Fibroblast of villous mesenchyme (primary cell): ENCODE data around the gene ILK. TPM values are rescaled to one million over a fixed set of nuclear protein-coding genes. Genes with fewer than 3 reads are reported as not detected.

Experiments
- DNase-seq: peaks from one replicate; pipeline ENCODE4 v3.0.0-alpha.2; 2010; ENCODE audit warnings: low read depth
- H3K4me3 ChIP-seq: 2 replicates; pipeline ENCODE4 v1.5.1; 2011; ENCODE audit warnings: low read depth, mild to moderate bottlenecking, low read length
- total RNA-seq: library from RNA; depleted of rRNA; stranded (reverse); fragments of >200 nt; gene quantifications from 2 replicates; pipeline ENCODE4 v1.2.3, GENCODE V29; 2012
- TF ChIP-seq, protein P1 (sequence below): IDR thresholded peaks from 2 replicates; pipeline ENCODE4 v1.5.1; 2012; ENCODE audit warnings: low read depth, mild to moderate bottlenecking, low read length; ENCODE audit not compliant: insufficient read depth

ILK gene
- total RNA-seq, 1 donor = 323 TPM

- TF ChIP-seq, protein P1, sequence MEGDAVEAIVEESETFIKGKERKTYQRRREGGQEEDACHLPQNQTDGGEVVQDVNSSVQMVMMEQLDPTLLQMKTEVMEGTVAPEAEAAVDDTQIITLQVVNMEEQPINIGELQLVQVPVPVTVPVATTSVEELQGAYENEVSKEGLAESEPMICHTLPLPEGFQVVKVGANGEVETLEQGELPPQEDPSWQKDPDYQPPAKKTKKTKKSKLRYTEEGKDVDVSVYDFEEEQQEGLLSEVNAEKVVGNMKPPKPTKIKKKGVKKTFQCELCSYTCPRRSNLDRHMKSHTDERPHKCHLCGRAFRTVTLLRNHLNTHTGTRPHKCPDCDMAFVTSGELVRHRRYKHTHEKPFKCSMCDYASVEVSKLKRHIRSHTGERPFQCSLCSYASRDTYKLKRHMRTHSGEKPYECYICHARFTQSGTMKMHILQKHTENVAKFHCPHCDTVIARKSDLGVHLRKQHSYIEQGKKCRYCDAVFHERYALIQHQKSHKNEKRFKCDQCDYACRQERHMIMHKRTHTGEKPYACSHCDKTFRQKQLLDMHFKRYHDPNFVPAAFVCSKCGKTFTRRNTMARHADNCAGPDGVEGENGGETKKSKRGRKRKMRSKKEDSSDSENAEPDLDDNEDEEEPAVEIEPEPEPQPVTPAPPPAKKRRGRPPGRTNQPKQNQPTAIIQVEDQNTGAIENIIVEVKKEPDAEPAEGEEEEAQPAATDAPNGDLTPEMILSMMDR = no peak
- H3K4me3 ChIP-seq = no peak overlapping the region
- peak; percentile 26 for DNase-seq
Measured at GRCh38 chr11:6572215-6572614, 31.4 kb upstream of the ILK start.

DNA sequence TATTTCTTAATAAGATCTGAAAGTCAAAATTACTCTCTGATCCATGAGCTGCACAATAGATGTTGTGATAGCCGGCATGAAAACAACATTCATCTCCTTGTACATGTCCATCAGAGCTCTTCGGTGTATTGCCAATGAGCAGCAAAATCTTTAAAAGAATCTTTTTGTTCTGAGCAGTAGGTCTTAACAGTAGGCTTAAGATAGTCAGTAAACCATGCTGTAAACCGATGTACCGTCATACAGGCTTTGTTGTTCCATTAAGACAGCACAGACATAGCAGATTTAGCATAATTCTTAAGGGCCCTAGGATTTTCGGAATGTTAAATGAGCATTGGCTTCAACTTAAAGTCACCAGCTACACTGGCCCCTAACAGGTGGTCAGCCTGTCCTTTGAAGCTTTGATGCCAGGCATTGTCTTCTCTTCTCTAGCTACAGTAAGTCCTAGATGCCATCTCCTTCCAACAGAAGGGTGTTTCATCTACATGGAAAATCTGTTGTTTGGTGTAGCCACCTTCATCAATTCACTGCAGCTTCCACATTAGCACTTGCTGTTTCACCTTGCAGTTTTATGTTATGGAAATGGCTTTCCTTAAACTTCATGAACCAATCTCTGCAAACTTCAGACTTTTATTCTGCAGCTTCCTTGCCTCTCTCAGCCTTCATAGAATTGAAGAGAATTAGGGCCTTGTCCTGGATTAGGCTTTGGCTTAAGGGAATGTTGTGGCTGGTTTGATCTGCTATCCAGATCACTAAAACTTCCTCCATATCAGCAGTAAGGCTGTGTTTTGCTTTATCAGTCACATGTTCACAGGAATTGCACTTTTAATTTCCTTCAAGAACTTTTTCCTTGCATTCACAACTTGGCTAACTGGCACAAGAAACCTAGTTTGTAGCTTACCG is 28.5 kb upstream of the ILK start:
- no peak overlapping the region for H3K4me3 ChIP-seq
- DNase-seq = no peak
- TF ChIP-seq, protein P1 = no peak

DNA sequence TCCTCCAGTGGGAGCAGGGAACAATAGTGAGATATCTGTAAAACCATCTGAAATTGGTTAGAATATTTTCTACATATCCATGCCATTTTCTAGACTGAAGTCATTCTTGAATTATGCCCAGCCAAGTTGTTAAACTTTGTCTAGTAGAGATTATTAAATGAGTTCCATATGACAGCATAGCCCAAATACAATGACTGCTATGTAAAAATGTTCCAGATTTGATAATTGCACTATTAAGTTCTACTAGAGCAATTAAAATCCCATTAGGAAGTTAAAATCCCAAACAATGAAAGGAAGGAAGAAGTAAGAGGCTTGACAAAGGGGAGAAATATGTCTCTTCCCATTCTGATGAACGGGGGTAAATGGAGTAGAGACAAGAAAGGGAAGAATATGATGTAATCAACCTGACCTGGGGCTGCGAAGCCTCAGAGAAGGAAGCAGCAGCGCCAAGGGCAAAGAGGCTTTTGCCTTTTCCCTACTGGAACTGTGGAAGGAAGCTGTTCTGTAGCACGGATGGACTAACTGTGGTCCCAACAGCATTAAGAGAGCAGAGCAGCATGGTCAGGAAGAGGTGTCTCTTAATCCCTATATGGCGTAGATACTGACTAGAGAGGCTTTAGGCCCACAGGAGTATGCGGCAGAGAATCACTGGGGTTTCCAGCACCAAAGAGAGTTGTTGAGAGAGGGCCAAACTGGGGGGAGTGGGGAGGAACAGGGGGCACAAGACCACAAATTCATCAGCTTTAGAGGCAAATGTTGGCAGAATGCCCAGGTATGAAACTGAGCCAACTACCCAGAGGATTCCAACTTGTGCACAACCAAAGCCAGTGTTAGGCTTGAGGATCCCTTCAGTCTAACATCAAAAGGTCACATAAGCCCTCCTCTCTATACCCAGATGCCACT is 26.9 kb upstream of the ILK start:
- DNase-seq = peak; percentile 31

DNA sequence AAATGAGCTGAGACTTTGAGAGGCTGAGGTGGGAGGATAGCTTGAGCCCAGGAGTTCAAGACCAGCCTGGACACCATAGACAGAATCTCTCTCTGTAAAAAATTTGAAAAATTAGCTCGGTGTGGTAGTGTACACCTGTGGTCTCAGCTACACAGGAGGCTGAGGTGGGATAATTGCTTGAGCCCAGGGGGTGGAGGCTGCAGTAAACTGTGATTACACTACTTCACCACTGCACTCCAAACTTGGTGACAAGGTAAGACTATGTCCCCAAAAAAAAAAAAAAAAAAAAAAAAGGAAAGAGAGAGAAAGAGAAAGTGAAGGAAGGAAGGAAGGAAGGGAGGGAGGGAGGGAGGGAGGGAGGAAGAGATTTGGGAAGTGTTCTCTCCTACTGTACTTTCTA is 25.4 kb upstream of the ILK start:
- TF ChIP-seq, protein P1 = no peak
- no peak for DNase-seq
- no peak overlapping the region for H3K4me3 ChIP-seq

More for the DNA sequence above, 26.9 kb upstream of the ILK start:
- H3K4me3 ChIP-seq = no peak overlapping the region
- TF ChIP-seq, protein P1 = no peak

DNA sequence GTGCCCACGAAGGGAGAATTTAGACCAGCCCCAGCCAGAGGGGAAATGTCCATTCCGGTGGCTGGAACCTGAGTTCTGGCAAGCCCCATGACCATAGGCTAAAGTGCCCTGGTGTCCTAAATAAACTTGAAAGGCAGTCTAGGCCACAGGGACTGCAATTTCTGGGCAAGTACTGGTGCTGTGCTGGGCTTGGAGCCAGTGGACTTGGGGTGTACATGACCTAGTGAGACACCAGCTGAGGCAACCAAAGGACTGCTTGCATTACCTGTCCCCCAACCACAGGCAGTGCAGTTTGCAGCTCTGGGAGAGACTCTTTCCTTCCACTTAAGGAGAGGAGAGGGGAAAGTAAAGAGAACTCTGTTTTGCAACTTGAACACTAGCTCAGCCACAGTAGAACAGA is 23.9 kb upstream of the ILK start:
- DNase-seq = no peak
- TF ChIP-seq, protein P1 = no peak
- no peak overlapping the region for H3K4me3 ChIP-seq

DNA sequence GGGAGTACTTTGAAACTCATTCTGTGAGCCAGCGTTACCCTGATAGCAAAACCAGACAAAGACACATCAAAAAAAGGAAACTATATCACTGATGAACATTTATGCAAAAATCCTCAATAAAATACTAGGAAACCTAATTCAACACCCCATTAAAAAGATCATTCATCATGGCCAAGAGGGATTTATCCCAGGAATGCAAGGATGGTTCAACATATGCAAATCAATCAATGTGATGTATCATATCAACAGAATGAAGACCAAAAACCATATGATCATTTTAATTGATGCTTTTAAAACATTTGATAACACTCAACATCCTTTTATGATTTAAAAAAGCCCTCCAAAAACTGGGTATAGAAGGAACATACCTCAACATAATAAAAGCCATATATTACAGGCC is 20.0 kb upstream of the ILK start:
- no peak overlapping the region for H3K4me3 ChIP-seq
- DNase-seq = no peak
- TF ChIP-seq, protein P1 = no peak
